GM18498 (cell line): Measurements from ENCODE around the gene EGFLAM.
"Not testable (repeated sequence)": the region's sequence is repeated elsewhere in the genome, so short reads cannot be mapped to it uniquely, and the experiment has no call there.

ENCODE experiments used
- ATAC-seq: cut with Tn5 transposase; IDR thresholded peaks from one replicate; pipeline ENCODE4 v1.9.1; 2021; ENCODE audit warnings: mild to moderate bottlenecking, moderate library complexity; ENCODE audit not compliant: unreplicated experiment

The EGFLAM gene

DNA sequence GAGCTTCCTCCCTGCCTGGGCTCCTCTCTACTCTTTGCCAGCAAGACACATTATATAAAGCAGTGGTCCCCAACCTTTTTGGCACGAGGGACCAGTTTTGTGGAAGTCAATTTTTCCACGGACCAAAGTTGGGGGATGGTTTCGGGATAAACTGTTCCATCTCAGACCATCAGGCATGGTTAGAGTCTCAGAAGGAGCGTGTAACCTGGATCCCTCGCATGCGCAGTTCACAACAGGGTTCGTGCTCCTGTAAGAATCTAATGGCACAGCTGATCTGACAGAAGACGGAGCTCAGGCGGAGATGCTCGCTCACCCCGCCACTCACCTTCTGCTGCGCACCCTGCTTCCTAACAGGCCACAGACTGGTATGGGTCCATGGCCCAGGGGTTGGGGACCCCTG, 155.3 kb downstream of the EGFLAM start:
- ATAC-seq, result no peak

DNA sequence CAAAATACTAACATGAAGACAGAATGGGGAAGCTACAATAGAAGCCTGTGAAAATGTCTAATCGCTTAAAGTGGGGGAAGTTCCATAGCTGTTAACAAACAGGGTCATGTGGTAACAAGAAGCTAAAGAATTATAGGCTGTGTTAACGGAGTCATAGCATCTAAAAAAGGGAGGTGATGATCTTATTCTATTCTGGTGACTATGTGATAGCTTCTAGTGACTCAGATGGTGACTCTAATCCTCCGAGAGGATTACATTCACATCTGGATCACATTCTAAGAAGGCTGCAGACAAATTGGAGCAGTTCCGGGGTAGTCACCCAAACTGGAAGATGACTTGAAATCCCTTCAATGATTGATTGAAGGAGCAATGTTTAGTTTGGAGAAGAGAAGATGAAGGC, 156.0 kb downstream of the EGFLAM start:
- ATAC-seq, result no peak

DNA sequence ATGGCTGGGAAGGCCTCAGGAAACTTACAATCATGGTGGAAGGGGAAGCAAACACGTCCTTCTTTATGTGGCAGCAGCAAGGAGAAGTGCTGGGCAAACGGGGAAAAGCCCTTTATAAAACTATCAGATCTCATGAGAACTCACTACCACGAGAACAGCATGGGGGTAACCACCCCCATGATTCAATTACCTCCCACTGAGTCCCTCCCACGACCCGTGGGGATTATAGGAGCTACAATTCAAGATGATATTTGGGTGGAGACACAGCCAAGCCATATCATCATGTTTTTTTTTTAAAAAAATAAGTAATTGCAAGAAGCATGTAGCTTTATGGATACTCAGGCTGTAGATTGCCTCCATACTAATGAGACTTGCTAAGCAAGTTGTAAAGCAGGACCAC, 157.4 kb downstream of the EGFLAM start:
- not testable (repeated sequence) for ATAC-seq

DNA sequence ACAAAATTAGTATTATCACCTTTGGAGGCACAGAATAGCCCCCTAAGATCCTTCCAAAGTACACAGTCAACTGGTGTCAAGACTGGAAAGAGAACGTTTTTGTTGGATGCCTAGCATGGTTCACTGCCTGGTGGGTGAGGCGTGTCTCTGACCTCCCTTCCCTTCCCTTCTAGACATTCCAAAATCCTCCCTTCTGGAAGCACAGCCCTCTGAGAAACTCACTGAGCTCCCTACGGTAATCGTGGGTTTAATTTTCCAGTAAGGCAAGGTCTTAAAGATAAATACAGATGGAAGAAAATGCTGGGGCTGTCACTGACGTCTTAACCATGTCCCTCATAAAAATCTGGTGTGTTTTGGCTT, 159.3 kb downstream of the EGFLAM start:
- no peak for ATAC-seq

DNA sequence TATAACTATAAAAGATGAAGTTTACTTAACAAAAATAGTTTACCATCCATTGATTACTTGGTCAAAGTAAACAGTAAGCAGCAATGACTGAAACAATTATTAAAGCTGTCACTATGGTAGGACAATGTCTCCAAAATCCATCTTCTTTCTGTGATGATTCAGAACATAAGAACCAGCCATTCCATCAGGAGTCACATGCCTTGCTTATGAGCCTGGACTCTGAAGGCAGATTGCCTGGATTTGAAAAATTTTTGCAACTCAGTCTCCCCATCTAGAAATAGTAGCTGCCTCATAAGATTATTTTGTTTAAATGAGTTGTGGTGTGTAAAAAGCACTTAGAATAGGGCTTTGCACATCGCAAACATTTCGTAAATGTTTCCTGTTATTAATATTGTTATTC, 161.9 kb downstream of the EGFLAM start:
- ATAC-seq, result no peak

DNA sequence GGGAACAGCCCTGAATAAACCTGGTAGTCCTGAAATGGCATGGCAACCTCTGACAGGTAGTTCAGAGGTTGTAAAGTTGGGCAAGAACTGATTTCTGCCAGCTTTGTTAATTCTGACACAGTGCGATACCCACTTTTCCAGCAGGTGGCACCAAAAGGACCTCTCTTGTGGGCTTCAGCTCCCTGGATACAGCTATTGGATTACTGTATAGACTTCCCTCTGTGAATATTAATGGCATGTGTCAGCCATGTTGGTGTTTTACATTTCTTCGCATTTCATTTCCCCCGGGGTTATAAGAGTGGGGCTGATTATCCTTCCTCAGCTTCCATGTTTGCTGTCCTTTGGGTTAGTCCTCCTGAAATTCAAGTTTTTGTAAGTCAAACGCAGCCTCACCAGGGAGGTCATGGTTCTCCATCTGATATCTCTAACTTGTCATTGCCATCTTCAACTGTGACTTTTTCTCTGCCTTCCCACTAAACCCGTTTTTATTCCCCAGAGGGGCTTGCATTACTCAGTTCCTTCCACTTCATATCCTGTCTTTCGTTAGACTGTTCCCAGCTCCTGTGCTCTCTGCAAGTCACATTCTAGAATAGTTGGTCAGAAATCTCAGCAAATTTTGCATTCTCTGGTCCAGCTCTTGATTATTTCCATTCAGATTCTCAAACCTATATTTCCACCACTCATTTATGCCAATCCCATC, 162.5 kb downstream of the EGFLAM start:
- ATAC-seq, result no peak

DNA sequence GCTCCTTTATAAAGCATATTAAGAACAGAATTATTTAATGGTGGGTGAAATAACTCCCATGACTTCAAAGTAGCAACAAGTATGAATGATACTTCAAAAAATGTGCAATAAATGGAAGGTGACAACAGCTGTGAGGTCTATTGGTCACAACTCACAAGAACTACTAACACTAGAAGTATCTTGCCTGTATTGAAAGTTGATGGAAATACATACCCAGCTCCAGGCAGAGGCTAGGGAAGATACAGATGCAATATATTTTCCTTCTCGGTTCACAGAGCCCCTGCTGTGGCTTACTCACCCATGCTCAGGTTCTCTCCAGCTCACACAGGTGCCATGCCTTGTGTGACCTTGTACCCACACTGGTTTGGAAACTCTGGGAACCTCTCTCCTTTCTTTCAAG, 164.3 kb downstream of the EGFLAM start:
- no peak for ATAC-seq

DNA sequence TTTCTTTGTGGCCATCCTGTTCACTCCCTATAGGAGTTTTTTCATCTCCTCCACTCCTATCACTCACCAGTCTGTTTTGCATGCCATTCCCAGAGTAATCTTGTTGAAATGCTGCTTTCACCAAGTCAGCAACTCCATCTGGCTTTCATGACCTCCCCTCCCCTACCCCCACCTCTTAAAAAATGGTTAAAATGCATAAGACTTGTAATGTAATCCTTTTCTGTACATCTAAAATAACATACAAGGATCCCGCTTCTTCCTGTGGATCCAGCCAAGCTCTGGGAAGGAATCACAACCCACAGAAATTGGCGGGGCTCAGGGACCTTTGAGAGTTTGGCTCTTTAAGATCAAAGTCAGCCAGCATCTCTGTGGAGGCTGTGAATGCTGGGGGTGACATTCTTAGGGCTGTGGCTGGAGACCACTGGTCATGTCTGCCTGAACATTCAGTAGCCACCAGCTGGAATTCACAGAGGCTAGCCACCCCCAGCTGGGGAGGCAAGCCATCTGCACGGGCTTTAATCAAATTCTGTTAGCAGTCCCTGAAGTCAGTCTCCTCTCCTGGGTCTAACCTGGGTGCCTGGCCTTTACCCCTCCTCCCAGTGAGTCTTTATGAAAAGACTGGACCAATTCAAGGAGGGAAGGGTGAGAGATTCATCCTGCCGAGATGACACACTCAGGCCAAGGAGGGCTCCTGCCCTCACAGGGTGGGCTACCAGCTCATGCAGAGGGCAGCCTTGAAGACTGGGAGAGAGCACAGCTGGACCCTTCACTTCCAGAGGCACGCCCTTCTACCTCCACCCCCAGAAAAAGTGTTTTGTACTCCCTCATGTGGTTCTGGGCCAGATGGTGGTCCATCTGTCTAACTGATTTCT, 165.2 kb downstream of the EGFLAM start:
- no peak for ATAC-seq

DNA sequence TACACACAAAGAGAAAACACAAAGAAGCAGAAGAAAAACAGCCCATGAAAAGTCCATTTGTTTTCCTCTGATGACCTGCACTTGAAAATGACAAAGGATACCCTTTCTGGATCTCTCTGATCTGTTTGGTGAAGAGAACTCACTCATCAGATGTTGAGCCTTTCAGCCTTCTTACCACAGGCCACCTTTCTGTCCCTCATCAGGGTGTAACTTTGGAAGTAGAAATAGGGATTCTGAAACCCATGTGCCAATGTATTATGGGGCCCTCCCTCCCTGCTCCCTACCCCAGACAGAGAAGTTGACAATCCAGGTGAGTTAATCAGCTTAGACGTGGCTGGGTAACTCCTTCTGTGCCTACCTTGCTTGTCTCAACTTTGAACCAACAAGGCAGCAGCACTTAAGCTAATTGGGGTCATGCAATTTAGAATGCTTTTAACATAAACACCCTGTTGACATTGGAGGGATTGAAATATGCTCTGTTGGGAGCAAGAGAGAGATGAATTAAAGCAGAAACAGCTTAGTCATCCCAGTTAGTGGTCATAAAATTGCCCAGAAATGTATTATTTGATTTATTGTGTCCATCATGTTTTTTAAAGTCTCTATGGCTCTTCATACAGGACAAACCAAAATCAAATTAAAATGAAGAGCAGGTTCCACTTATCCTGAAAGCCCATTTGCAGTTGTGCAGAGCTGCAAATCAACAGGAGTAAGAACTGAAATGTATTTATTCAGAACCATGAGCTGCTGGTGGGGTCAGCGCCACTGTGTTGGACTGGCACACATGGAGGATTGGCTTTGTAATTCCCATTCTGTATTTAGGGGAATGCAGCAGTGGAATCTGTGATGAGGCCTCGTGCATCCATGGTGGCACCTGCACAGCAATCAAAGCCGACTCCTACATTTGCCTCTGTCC, 166.0 kb downstream of the EGFLAM start:
- no peak for ATAC-seq

DNA sequence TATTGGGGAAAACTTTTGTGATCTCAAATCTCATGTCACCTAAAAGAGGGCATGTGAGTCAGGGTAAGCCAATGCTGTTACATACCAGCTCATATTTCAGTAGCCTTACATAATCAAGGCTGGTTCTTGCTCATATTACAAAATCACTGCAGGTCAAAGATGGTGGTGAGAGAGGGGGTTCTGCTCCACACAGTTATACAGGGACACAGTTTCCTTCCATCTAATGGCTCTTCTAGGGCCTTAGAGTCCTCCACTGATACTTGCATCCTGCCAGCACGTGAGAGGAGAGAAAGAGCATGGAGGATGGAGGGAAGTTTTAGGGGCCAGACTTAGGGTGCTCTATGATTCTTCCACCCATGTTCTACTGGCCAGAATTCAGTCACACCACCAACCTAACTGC, 168.1 kb downstream of the EGFLAM start:
- ATAC-seq, result no peak

DNA sequence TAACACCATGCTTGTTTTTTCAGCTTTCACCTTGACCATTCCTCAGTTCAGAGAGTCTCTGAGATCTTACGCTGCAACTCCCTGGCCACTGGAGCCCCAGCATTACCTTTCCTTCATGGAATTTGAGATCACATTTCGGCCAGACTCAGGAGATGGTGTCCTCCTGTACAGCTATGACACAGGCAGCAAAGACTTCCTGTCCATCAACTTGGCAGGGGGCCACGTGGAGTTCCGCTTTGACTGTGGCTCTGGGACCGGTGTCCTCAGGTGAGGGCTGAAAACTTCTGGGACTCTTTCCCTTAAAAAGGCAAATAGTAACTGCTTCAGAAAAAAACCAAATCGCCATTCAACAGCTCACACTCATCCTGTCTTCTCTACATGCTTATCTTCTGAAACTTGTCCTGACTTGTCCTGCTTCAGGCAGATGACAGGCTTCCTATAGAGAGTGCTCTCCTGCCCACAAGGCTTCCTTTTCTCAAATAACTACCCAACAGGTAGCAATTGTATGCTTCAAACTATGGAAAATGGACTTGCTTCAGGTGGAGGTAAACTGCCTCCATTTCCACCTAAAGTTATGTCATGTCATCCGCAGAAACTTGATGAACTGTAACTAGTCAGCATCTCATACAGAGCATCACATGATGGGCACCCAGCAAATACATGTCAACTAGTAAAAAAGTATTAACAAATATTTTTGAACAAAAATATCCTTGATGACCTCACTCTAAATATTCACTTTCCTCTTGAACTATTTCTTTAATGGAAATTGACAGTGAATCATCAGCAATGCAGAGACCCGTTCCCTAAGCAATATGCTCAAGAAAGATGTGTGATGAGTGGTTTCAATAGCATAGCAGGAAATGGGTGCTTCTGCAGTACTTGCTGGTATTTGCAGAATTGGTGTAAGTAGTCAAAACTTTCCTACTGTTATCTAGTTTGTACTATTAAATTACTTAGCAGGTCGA, 168.9 kb downstream of the EGFLAM start:
- ATAC-seq, result no peak

DNA sequence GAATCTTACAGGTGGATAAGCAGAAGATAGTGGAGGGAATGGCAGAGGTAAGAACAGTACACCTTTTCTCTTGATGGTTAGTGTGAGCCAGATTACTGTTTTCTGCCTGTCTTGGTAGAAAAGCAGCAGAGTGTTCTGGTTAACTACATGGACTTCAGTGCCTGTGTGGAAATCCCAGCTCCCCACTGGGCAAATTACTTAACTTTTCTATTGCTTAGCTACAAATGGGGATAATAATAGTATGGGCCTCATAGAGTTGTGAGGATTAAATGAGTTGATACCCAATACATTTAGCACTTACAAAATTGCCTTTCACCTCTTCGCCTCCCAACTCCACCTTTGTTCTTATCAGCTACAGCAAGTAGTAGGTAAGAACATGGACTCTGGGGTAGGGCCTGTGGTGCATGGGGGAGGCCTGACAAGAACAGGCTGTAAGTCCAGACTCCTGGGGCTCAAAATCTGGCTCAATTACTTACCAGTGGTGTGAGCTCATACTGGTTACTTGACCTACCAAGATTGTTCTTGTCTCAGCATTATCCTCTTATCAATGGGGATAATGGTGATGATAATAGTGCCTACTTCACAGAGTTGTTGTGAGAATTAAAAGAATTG, 173.0 kb downstream of the EGFLAM start:
- ATAC-seq, result no peak

DNA sequence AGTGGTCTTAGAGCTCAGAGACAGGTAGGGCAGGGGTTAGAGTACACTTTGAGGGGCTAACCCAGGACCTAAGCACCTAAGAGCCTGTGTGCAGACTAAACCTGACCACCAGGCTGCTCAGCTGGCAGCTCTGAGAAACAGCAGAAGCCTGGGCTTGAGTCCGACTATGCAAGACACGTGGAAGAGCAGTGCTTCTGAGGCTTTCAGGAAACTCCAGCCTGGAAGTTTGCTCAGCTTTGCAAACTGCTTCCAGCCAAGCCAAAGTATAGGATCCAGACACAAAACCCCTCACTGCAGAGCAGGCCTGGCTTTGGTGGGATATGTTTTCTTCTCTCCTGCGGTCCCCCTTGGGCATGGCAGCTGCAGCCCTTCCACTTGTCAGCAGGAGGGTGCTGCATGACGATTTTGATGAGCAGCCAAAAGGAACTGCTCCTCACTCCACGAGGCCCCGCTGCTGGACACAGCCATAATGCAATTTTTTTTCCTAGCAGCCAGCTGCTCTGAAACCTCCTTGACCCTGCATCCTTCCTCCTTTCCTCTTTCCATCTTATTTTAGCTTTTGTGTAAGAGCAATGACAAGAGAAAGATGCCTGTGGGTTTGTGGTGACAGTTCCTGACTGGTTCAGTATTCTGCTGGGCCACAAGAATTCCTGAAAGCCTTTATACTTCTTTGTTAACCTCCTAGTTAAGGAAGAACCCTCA, 175.0 kb downstream of the EGFLAM start:
- no peak for ATAC-seq

DNA sequence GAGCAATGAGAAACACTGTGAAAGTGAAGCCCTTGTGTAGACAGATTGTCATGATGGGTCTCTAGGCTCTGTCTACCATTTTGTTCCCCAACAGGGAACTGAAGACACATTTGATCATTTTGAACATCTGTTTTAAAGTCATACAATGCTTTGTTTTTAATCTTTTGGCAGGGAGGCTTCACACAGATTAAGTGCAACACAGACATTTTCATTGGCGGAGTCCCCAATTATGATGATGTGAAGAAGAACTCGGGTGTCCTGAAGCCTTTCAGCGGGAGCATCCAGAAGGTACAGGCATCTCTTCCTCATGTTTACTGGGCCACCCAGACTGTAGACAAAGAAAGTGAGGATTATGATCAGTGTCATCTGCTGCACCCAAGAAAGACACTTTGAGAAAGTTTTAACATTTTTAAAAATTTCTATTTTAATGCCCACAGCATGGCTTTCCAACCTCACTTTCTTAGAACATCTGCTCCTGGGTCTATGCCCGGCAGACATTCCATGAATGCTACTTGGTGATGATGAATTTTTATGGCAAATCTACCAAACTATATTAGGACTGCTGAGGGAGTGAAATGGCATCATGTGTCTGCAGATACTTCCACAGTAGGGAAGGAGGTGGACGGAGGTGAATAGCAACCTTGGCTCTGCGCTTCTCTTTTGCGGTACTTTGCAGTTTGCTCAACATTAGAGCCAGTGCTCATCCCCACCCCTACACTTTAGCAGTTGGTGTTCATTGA, 176.8 kb downstream of the EGFLAM start:
- no peak for ATAC-seq

DNA sequence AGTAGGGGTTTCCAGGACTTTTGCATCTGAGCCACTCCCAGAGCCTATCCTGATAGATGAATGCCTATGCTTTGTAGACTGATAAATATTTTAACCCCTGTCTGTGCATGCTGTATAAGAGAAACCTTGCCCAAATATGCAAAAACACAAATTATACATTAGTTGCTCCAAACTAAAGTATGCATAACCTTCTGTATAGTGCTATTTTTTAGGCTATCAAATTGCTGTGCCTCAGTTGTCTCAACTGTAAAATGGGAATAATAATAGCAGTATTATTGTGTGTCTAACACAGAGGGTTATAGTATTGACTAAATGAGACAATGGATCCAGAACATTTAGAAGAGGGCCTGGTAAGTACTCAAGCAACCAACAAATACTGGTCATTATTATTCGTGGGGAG, 180.4 kb downstream of the EGFLAM start:
- ATAC-seq, result no peak

DNA sequence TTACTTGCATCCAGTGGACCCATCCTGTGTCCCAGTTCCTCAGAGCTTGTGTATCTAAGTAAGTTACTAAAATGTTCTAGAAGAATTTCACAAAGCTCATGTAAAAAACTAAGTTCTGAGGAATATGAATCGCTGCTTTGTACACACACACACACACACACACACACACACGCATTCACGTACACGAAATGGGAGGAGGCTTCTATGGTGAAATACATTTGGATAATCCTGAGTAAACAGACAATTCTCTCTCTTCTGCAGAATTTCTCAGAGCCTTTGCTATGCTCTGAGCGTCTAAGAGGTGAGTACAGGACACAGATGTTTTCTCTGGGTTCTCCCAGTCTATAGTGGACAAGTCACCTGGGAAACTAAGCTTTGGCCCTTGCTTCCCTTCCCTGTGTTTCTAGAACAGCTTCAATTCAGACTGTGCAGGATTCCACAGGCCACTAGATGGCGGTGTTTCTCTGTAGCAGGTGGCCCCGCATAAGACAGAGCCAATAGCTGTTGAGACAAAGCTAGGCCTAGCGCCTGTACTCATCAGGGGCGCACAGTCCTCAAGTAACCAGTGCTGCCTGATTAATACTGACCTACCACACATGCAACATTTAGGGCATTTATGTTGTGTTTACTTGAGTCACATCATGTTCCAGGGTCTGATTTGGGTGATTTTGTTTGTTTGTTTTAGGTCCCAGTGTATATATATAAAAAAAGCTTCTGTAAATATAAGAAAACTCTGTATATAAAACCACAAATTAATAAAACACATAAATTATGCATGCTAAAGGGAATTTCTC, 183.3 kb downstream of the EGFLAM start:
- peak; percentile 99 for ATAC-seq

DNA sequence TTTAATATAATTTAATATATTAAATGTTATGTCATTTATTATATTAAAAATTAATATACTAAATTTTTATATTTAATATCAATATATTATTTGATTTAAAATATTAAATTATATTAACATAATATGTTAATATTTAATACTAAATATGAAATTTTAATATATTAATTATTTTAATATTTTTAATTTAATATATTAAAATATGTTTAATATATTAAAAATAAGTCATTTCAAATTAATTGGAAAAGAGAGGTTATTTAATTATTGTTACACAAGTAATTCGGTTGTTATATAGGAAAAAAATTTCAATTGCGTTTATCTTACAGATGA, 183.9 kb downstream of the EGFLAM start:
- no peak for ATAC-seq

DNA sequence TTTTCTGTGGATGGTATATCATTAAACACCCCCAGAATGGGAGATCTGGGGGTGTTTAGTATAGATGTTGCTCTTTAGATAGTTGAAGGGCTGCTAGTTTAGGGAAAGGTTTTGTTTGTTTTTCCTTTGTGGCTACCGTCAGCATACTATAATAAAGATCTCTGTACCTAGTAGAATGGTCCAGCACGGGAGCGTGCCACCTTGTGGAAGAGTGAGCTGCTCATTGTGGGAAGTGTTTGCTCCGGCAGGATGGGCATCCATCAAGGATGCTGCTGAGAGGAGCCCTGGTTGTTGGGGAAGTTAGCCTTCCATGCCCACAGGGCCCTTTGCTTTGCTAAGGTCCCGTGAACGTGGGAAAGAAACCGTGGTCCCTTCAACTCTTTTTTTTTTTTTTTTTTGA, 185.0 kb downstream of the EGFLAM start:
- ATAC-seq, result no peak
